NCI-H748 (cell line): Measurements from ENCODE around the gene ATF6B.

Experiments
- DNase-seq: peaks from one replicate; lab custom pipeline; 2025; ENCODE audit not compliant: unreplicated experiment; lab: John Stamatoyannopoulos, UW

ATF6B gene

GRCh38 chr6:32132110-32132509, 4.1 kb upstream of the ATF6B start:
- DNase-seq: no peak

- no peak for DNase-seq
Observed at GRCh38 chr6:32131439-32131948, 3.4 kb upstream of the ATF6B start.

- DNase-seq: no peak
Observed at GRCh38 chr6:32129297-32130088, 1.4 kb upstream of the ATF6B start.

GRCh38 chr6:32128751-32129296, 778 bp upstream of the ATF6B start:
- DNase-seq: no peak

- DNase-seq: no peak
Observed at GRCh38 chr6:32127409-32127716, 683 bp downstream of the ATF6B start.

GRCh38 chr6:32126880-32127279, 1.2 kb downstream of the ATF6B start:
- no peak for DNase-seq

GRCh38 chr6:32123681-32124080, 4.4 kb downstream of the ATF6B start:
- no peak for DNase-seq

GRCh38 chr6:32120573-32121059, 7.4 kb downstream of the ATF6B start:
- DNase-seq: no peak

- peak; percentile 79 for DNase-seq
Observed at GRCh38 chr6:32118782-32119628, 9.0 kb downstream of the ATF6B start.

- DNase-seq: no peak
Observed at GRCh38 chr6:32117461-32117860, 10.6 kb downstream of the ATF6B start.

- no peak for DNase-seq
Observed at GRCh38 chr6:32116674-32117073, 11.4 kb downstream of the ATF6B start.

GRCh38 chr6:32115623-32116022, 12.4 kb downstream of the ATF6B start:
- no peak for DNase-seq

- DNase-seq: no peak
Observed at GRCh38 chr6:32114796-32115195, 13.2 kb downstream of the ATF6B start.

- DNase-seq: peak; percentile 34
Observed at GRCh38 chr6:32113386-32114352, 14.4 kb downstream of the ATF6B start.

GRCh38 chr6:32112431-32112980, 15.5 kb downstream of the ATF6B start:
- no peak for DNase-seq

GRCh38 chr6:32111424-32112066, 16.5 kb downstream of the ATF6B start:
- DNase-seq: no peak

- DNase-seq: no peak
Observed at GRCh38 chr6:32110632-32111031, 17.4 kb downstream of the ATF6B start.

- DNase-seq: no peak
Observed at GRCh38 chr6:32109765-32110160, 18.3 kb downstream of the ATF6B start.

GRCh38 chr6:32109114-32109764, 18.8 kb downstream of the ATF6B start, which contains the start of gene TNXB:
Gene TNXB, minus strand, starts transcription at chr6:32109338. Its CDS starts 11,140 bp downstream, at chr6:32098198.
- no peak for DNase-seq
